B cell (primary cell): ENCODE measurements around the gene ATP9B. TPM values are rescaled to one million over a fixed set of nuclear protein-coding genes. Genes with fewer than 3 reads are reported as not detected.
"Not testable (repeated sequence)": the region's sequence is repeated elsewhere in the genome, so short reads cannot be mapped to it uniquely, and the experiment has no call there.

Source experiments
- ATAC-seq: fragments of 200-7000 bp; cut with Tn5 transposase; one replicate; pipeline ENCODE4 v1.10.0; 2021; ENCODE audit warnings: low read depth, mild to moderate bottlenecking, moderate number of reproducible peaks, moderate library complexity
- CTCF ChIA-PET: fragments of 350-600 bp; sonication (Branson Sonifier 250); formaldehyde crosslinking; loops from one replicate; lab custom pipeline; 2021; ENCODE audit warnings: antibody characterized with exemption, inconsistent platforms; lab: Charles Lee
- POLR2A ChIA-PET: fragments of 350-600 bp; sonication (Branson Sonifier 250); formaldehyde crosslinking; loops from one replicate; lab custom pipeline; 2021; ENCODE audit warnings: antibody characterized with exemption; lab: Charles Lee
- DNase-seq: peaks from one replicate; pipeline ENCODE4 v3.0.0; 2013
- H2AFZ ChIP-seq: 2 replicates; pipeline ENCODE4 v1.6.1; 2012; ENCODE audit warnings: mild to moderate bottlenecking, low read depth, low read length; ENCODE audit not compliant: insufficient read depth, poor library complexity, severe bottlenecking
- H3K27ac ChIP-seq, 2 donors: 1 replicate in 1 of 2; 2 replicates in 1 of 2; pipeline ENCODE4 v1.5.1; 2012 to 2013; ENCODE audit warnings: low read length in 2 of 2, mild to moderate bottlenecking in 2 of 2, moderate library complexity in 1 of 2
- H3K27me3 ChIP-seq, 4 experiments: fragments of 200-600 bp in 1 of 4; sonication (generic) in 1 of 4; replicated peaks in 1 of 4; 1 replicate in 2 of 4; 2 replicates in 2 of 4; pipeline versions ENCODE4 v1.6.1 to v1.7.0; 2013 to 2016; ENCODE audit warnings: low read length in 3 of 4, mild to moderate bottlenecking in 2 of 4, mixed read lengths in 1 of 4, moderate library complexity in 1 of 4; ENCODE audit not compliant: insufficient read depth in 4 of 4, control insufficient read depth in 3 of 4; ENCODE audit errors: control extremely low read depth in 1 of 4
- H3K36me3 ChIP-seq, 2 experiments: replicated peaks in 1 of 2; 1 replicate in 1 of 2; 2 replicates in 1 of 2; pipeline versions ENCODE4 v1.6.1 to v1.7.1; 2013; ENCODE audit warnings: low read length in 1 of 2; ENCODE audit not compliant: insufficient read depth in 2 of 2, control insufficient read depth in 1 of 2; ENCODE audit errors: control extremely low read depth in 1 of 2, extremely low read depth in 1 of 2
- H3K4me1 ChIP-seq, 2 donors: fragments of 200-600 bp in 1 of 2; sonication (generic) in 1 of 2; 1 replicate in 1 of 2; 2 replicates in 1 of 2; pipeline versions ENCODE4 v1.5.1 to v1.6.1; 2013 to 2017; ENCODE audit warnings: low read length in 2 of 2; ENCODE audit not compliant: control insufficient read depth in 2 of 2, insufficient read depth in 2 of 2
- H3K4me2 ChIP-seq: replicated peaks from 2 replicates; pipeline ENCODE3; 2012; ENCODE audit warnings: mild to moderate bottlenecking, low read depth, low read length; ENCODE audit not compliant: poor library complexity, severe bottlenecking
- H3K4me3 ChIP-seq, 5 experiments: fragments of 200-600 bp in 1 of 5; sonication (generic) in 1 of 5; 1 replicate in 3 of 5; 2 replicates in 2 of 5; pipeline versions ENCODE4 v1.5.1 to v1.7.0; 2011 to 2016; ENCODE audit warnings: low read length in 4 of 5, mild to moderate bottlenecking in 4 of 5, low read depth in 2 of 5, control low read depth in 1 of 5, moderate library complexity in 1 of 5; ENCODE audit not compliant: insufficient read depth in 1 of 5; ENCODE audit errors: control extremely low read depth in 1 of 5, extremely low read depth in 1 of 5
- H3K79me2 ChIP-seq: fragments of 200-600 bp; sonication (generic); one replicate; pipeline ENCODE4 v1.6.0; 2016; ENCODE audit warnings: low read length; ENCODE audit not compliant: control insufficient read depth, insufficient read depth
- H3K9ac ChIP-seq: fragments of 200-600 bp; sonication (generic); 2 replicates; pipeline ENCODE4 v1.6.1; 2017; ENCODE audit warnings: mild to moderate bottlenecking, low read length, moderate library complexity
- H3K9me3 ChIP-seq, 3 donors: one replicate each; pipeline versions ENCODE4 v1.6.1 to v1.7.1; 2013; ENCODE audit warnings: low read length in 2 of 3; ENCODE audit not compliant: control insufficient read depth in 2 of 3, insufficient read depth in 1 of 3; ENCODE audit errors: control extremely low read depth in 1 of 3
- H4K20me1 ChIP-seq: 2 replicates; pipeline ENCODE4 v1.6.0; 2012; ENCODE audit warnings: mild to moderate bottlenecking, low read length; ENCODE audit not compliant: insufficient read depth, control insufficient read depth, poor library complexity, severe bottlenecking
- H3K27ac Mint-ChIP-seq: one replicate; pipeline ENCODE4 v1.8.0; 2021; ENCODE audit warnings: mixed read lengths
- H3K27me3 Mint-ChIP-seq: one replicate; pipeline ENCODE4 v1.8.0; 2021; ENCODE audit warnings: mixed read lengths
- H3K4me1 Mint-ChIP-seq: one replicate; pipeline ENCODE4 v1.8.0; 2021; ENCODE audit warnings: mixed read lengths
- H3K4me3 Mint-ChIP-seq: one replicate; pipeline ENCODE4 v1.8.0; 2021; ENCODE audit warnings: mixed read lengths
- H3K9me3 Mint-ChIP-seq: one replicate; pipeline ENCODE4 v1.8.0; 2022; ENCODE audit warnings: mixed read lengths; ENCODE audit not compliant: insufficient read depth
- CTCF ChIP-seq: fragments of 200-600 bp; IDR thresholded peaks from one replicate; pipeline ENCODE4 v1.8.0; 2022; ENCODE audit warnings: antibody characterized with exemption, mild to moderate bottlenecking
- EZH2 ChIP-seq: IDR thresholded peaks from 2 replicates; pipeline ENCODE4 v1.6.1; 2012; ENCODE audit warnings: borderline replicate concordance, low read depth, mild to moderate bottlenecking, moderate library complexity, low read length; ENCODE audit not compliant: insufficient read depth, poor library complexity, severe bottlenecking
- WGBS: methylation state at CpG from one replicate; pipeline ENCODE4 v1.1.5; 2013; ENCODE audit warnings: missing lambda C conversion rate; ENCODE audit not compliant: insufficient coverage; 5-methylcytosine and 5-hydroxymethylcytosine counted together
- intact Hi-C: fragments of 100-400 bp; cut with micrococcal nuclease; formaldehyde crosslinking; loops from one replicate; pipeline ENCODE4 v1.10.0; 2022
- polyA plus RNA-seq: library from polyadenylated mRNA; depleted of rRNA; stranded (reverse); fragments of >200 nt; gene quantifications from 2 replicates; pipeline ENCODE4 v1.2.3, GENCODE V29; 2012
- total RNA-seq, 2 donors: library from RNA; stranded (reverse); fragments of 120-200 nt in 1 of 2; gene quantifications; 1 replicate in 1 of 2; 2 replicates in 1 of 2; pipeline versions ENCODE4 v1.2.3 to v1.2.4, GENCODE V29; 2013 to 2022

Gene ATP9B
- total and polyA plus RNA-seq, 2 donors (not counting 1 experiment from before 2014, with no cell fraction given): 34.3 to 71.7 TPM

- DNase-seq (no peak), ATAC-seq (no peak)
- no peaks in the 10 kb centered on the region for H3K9me3 Mint-ChIP-seq
- no peaks in the 10 kb centered on the region for H3K27me3 Mint-ChIP-seq
- Histone ChIP-seq H3K9ac (no peak overlapping the region), H2AFZ (no peak overlapping the region), H3K4me1 (no peaks in the 10 kb centered on the region), H3K4me2 (no peak overlapping the region), H3K27ac (no peak overlapping the region), H3K9me3 (no peaks in the 10 kb centered on the region), H3K4me3 (no peak overlapping the region), H3K79me2 (no peaks in the 10 kb centered on the region), H3K36me3 (peaks cover 0 to 19% of the 10 kb centered on the region in 2 experiments), H4K20me1 (no peaks in the 10 kb centered on the region), H3K27me3 (no peaks in the 10 kb centered on the region)
- TF ChIP-seq EZH2: no peak
- no peak for TF ChIP-seq CTCF
- no peak overlapping the region for H3K4me3 Mint-ChIP-seq
- intact Hi-C loops: no loop called here
- H3K4me1 Mint-ChIP-seq: no peaks in the 10 kb centered on the region
- 98% methylated on average over 18 of the region's 18 CpGs for WGBS
- ChIA-PET POLR2A (no interaction called here), CTCF (no interaction called here)
- H3K27ac Mint-ChIP-seq: no peak overlapping the region
These were observed 98.5 kb downstream of the ATP9B start for GRCh38 chr18:79167526-79168190.

- Histone ChIP-seq H3K9ac (no peak overlapping the region), H3K79me2 (no peaks in the 10 kb centered on the region), H3K27ac (no peak overlapping the region), H3K9me3 (no peaks in the 10 kb centered on the region), H4K20me1 (no peaks in the 10 kb centered on the region), H3K4me3 (no peak overlapping the region), H2AFZ (no peak overlapping the region), H3K4me1 (no peaks in the 10 kb centered on the region), H3K36me3 (peaks cover 0 to 25% of the 10 kb centered on the region in 2 experiments), H3K27me3 (no peaks in the 10 kb centered on the region), H3K4me2 (no peak overlapping the region)
- intact Hi-C loops: no loop called here
- H3K27ac Mint-ChIP-seq: no peak overlapping the region
- no peaks in the 10 kb centered on the region for H3K9me3 Mint-ChIP-seq
- ChIA-PET CTCF (no interaction called here), POLR2A (no interaction called here)
- peaks cover 7% of the 10 kb centered on the region for H3K4me1 Mint-ChIP-seq
- no peaks in the 10 kb centered on the region for H3K27me3 Mint-ChIP-seq
- no peak for TF ChIP-seq CTCF
- TF ChIP-seq EZH2: no peak
- WGBS: 97% methylated on average over 6 of the region's 8 CpGs
- no peak overlapping the region for H3K4me3 Mint-ChIP-seq
- DNase-seq: no peak
- ATAC-seq: no peak
These were observed 100.9 kb downstream of the ATP9B start for GRCh38 chr18:79169958-79170555.

- DNase-seq, POLR2A ChIA-PET, intact Hi-C loops, H3K4me2 ChIP-seq, H3K27me3 ChIP-seq, H3K9ac ChIP-seq, H3K4me1 Mint-ChIP-seq, H3K9me3 Mint-ChIP-seq, H3K4me1 ChIP-seq, H3K79me2 ChIP-seq, H3K9me3 ChIP-seq, ATAC-seq, H3K4me3 Mint-ChIP-seq, H3K4me3 ChIP-seq, H3K27me3 Mint-ChIP-seq, H3K27ac Mint-ChIP-seq, H3K27ac ChIP-seq, H4K20me1 ChIP-seq, H2AFZ ChIP-seq, CTCF ChIA-PET: not testable (repeated sequence)
- H3K36me3 ChIP-seq: peaks cover 0 to 27% of the 10 kb centered on the region in 2 experiments
- WGBS: 96% methylated on average over 11 of the region's 27 CpGs
These were observed 103.1 kb downstream of the ATP9B start for GRCh38 chr18:79172331-79172730.
